ENCODE data around the gene CLIC1.

DNA sequence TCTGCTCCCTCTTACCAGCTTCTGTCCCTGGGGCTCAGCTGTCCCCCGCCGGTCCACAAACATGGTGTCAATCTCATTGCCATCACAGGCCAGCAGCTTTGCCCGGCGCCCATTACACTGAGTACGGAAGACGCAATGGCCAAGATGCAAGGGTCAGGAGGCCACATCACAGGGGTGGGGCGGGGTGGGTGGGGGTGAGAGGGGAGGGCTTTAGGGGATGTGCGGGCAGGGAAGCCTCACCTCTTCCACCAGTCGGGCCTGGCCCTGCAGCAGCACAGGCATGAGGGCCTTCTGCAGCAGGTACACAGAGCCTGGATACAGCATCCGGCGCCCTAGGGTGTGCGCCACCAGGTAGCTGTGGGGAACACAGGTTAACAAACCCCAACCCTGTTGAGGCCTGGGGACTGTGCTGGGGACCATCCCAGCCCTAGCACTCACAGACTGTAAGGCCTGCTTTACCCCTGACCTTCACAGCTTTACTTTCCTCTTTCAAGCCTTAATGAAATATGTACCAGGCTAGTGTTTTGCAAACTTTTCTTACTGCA is 44.7 kb downstream of the CLIC1 start:
- TF ChIP-seq SP1 (IDR thresholded peaks at IDR 0.05) (no peak), TARDBP (IDR thresholded peaks at IDR 0.05) (no peak), SUZ12 (IDR thresholded peaks at IDR 0.05) (no peak), FOXM1 (IDR thresholded peaks at IDR 0.05; ENCODE audit: borderline replicate concordance) (no peak), FOXA1 (IDR thresholded peaks at IDR 0.05) (no peak), BHLHE40 (IDR thresholded peaks at IDR 0.05; ENCODE audit: borderline replicate concordance) (no peak), CTBP1 (IDR thresholded peaks at IDR 0.05; ENCODE audit: borderline replicate concordance) (no peak)
